Fibroblast of lung (primary cell): ENCODE measurements around the gene IKZF3. TPM values are rescaled to one million over a fixed set of nuclear protein-coding genes. Genes with fewer than 3 reads are reported as not detected.

Experiments
- DNase-seq, 2 donors: peaks; one replicate each; pipeline versions ENCODE4 v3.0.0 to v3.0.0-alpha.2; 2010; ENCODE audit warnings: low read depth in 2 of 2
- H2AFZ ChIP-seq: 2 replicates; pipeline ENCODE4 v1.5.1; 2012; ENCODE audit warnings: low read length, control low read depth, inconsistent platforms
- H3K27ac ChIP-seq: 2 replicates; pipeline ENCODE4 v1.5.1; 2011; ENCODE audit warnings: low read length, control low read depth; ENCODE audit not compliant: insufficient read depth
- H3K27me3 ChIP-seq: 2 replicates; pipeline ENCODE4 v1.5.1; 2011; ENCODE audit warnings: mild to moderate bottlenecking, low read length; ENCODE audit not compliant: control insufficient read depth, insufficient read depth
- H3K36me3 ChIP-seq: 2 replicates; pipeline ENCODE4 v1.5.1; 2011; ENCODE audit warnings: low read length; ENCODE audit not compliant: control insufficient read depth, insufficient read depth
- H3K4me1 ChIP-seq: 2 replicates; pipeline ENCODE4 v1.5.1; 2011; ENCODE audit warnings: low read length; ENCODE audit not compliant: control insufficient read depth, insufficient read depth; ENCODE audit errors: extremely low read depth
- H3K4me2 ChIP-seq: 2 replicates; pipeline ENCODE4 v1.5.1; 2011; ENCODE audit warnings: low read length, control low read depth; ENCODE audit not compliant: insufficient read depth; ENCODE audit errors: extremely low read depth
- H3K4me3 ChIP-seq, 4 experiments: fragments of 200-600 bp in 1 of 4; sonication (generic) in 1 of 4; replicated peaks in 1 of 4; 2 replicates each; pipeline ENCODE4 v1.5.1; 2011 to 2016; ENCODE audit warnings: low read length in 4 of 4, low read depth in 3 of 4, mild to moderate bottlenecking in 3 of 4, control low read depth in 2 of 4, inconsistent platforms in 1 of 4, mixed read lengths in 1 of 4; ENCODE audit not compliant: insufficient read depth in 1 of 4; ENCODE audit errors: control extremely low read depth in 1 of 4
- H3K79me2 ChIP-seq: 2 replicates; pipeline ENCODE4 v1.5.1; 2012; ENCODE audit warnings: mild to moderate bottlenecking, low read length, inconsistent platforms; ENCODE audit not compliant: control insufficient read depth, insufficient read depth
- H3K9ac ChIP-seq: 2 replicates; pipeline ENCODE4 v1.5.1; 2011; ENCODE audit warnings: mild to moderate bottlenecking, low read length, control low read depth; ENCODE audit not compliant: insufficient read depth
- H3K9me3 ChIP-seq: 2 replicates; pipeline ENCODE4 v1.5.1; 2012; ENCODE audit warnings: low read depth, low read length; ENCODE audit not compliant: control insufficient read depth, insufficient read depth
- H4K20me1 ChIP-seq: 2 replicates; pipeline ENCODE4 v1.5.1; 2011; ENCODE audit warnings: low read length; ENCODE audit not compliant: control insufficient read depth, insufficient read depth; ENCODE audit errors: extremely low read depth
- EZH2 ChIP-seq: IDR thresholded peaks from 2 replicates; pipeline ENCODE4 v1.5.1; 2012; ENCODE audit warnings: low read length, control low read depth, mild to moderate bottlenecking; ENCODE audit errors: missing control alignments
- polyA plus RNA-seq, 2 donors: library from polyadenylated mRNA; depleted of rRNA in 1 of 2; stranded (reverse) in 1 of 2; unstranded in 1 of 2; fragments of >200 nt; gene quantifications; 2 replicates each; pipeline ENCODE4 v1.2.1, GENCODE V29; 2011 to 2012; ENCODE audit warnings: missing spikeins in 1 of 2
- total RNA-seq: library from RNA; depleted of rRNA; stranded (reverse); fragments of >200 nt; gene quantifications from 2 replicates; pipeline ENCODE4 v1.2.1, GENCODE V29; 2014
- TF ChIP-seq, protein P1 (sequence below), 2 donors: IDR thresholded peaks in 1 of 2; conservative IDR thresholded peaks in 1 of 2; 1 replicate in 1 of 2; 2 replicates in 1 of 2; pipeline ENCODE4 v1.5.1; 2011 to 2012; ENCODE audit warnings: low read length in 2 of 2, control low read depth in 1 of 2, inconsistent platforms in 1 of 2, low read depth in 1 of 2, mild to moderate bottlenecking in 1 of 2

The IKZF3 gene
- total and polyA plus RNA-seq, 2 donors (not counting 1 experiment from before 2014, with no cell fraction given), result not detected

DNA sequence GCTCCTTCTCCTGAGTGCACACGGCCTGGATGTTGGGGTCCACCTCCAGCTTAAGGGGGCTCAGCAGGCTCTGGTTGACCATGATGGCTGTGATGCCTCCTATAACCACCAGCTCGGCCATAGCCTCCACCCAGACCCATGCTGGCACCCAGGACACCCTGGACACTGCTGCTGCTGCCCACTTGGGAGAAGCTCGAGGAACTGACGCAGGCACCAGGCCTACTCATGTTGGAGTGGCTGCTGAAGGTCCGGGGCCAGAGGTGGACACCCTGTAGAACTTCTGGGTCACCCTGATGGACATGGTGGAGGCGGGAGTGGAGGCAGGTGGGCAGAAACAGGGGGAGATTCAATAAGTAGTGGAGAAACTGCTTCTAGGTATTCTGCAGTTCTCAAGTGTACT is 28.0 kb downstream of the IKZF3 start:
- DNase-seq, result no peak
- no peaks in the 10 kb centered on the region for H3K79me2 ChIP-seq
- no peak overlapping the region for H3K27ac ChIP-seq
- no peaks in the 10 kb centered on the region for H3K27me3 ChIP-seq
- no peak overlapping the region for H2AFZ ChIP-seq
- H3K4me1 ChIP-seq, result no peaks in the 10 kb centered on the region
- no peak overlapping the region for H3K4me3 ChIP-seq
- TF ChIP-seq EZH2, result no peak
- TF ChIP-seq, protein P1, sequence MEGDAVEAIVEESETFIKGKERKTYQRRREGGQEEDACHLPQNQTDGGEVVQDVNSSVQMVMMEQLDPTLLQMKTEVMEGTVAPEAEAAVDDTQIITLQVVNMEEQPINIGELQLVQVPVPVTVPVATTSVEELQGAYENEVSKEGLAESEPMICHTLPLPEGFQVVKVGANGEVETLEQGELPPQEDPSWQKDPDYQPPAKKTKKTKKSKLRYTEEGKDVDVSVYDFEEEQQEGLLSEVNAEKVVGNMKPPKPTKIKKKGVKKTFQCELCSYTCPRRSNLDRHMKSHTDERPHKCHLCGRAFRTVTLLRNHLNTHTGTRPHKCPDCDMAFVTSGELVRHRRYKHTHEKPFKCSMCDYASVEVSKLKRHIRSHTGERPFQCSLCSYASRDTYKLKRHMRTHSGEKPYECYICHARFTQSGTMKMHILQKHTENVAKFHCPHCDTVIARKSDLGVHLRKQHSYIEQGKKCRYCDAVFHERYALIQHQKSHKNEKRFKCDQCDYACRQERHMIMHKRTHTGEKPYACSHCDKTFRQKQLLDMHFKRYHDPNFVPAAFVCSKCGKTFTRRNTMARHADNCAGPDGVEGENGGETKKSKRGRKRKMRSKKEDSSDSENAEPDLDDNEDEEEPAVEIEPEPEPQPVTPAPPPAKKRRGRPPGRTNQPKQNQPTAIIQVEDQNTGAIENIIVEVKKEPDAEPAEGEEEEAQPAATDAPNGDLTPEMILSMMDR (conservative IDR thresholded peaks at IDR 0.05 in 1 of 2, IDR thresholded peaks at IDR 0.05 in 1 of 2; ENCODE audit: low read depth in 1 of 2, low read length in 2 of 2), result no peak
- H3K36me3 ChIP-seq, result no peaks in the 10 kb centered on the region
- no peak overlapping the region for H3K9ac ChIP-seq
- no peaks in the 10 kb centered on the region for H3K9me3 ChIP-seq
- H4K20me1 ChIP-seq, result no peaks in the 10 kb centered on the region
- H3K4me2 ChIP-seq, result no peak overlapping the region

DNA sequence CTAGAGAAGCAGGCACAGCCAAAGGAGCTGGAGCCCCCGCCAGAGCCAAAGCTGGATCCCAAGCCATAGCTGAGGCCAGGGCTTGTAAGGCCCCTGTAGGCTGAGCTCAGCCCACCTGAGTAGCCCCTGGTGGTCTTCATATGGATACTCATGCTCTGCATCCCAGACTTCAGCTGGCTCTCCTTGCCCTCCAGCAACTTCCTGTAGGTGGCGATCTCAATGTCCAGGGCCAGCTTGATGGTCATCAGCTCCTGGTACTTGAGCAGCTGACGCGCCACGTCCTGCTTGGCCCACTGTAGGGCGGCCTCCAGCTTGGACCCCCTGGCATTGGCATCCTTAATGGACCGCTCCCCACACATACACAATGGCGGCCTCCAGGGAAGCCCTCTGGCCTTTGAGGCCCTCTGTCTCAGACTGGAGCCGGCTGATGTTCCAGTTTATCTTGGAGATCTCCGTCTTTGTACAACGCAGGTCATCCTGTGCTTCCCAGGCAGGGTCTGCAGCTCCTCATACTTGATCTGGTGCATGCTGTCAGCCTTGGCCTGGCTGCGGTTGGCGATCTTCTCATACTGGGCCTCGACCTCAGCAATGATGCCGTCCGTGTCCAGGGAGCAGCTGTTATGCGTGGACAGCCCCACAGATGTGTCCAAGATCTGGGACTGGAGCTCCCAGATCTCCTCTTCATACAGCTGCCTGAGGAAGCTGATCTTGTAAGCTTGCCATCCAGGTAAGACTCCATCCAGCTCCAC is 28.9 kb downstream of the IKZF3 start:
- no peak overlapping the region for H3K9ac ChIP-seq
- no peak overlapping the region for H2AFZ ChIP-seq
- H3K4me1 ChIP-seq, result no peaks in the 10 kb centered on the region
- no peaks in the 10 kb centered on the region for H3K36me3 ChIP-seq
- no peaks in the 10 kb centered on the region for H3K79me2 ChIP-seq
- no peak overlapping the region for H3K4me2 ChIP-seq
- no peak overlapping the region for H3K27ac ChIP-seq
- no peak for DNase-seq
- H3K4me3 ChIP-seq, result no peak overlapping the region
- no peaks in the 10 kb centered on the region for H3K27me3 ChIP-seq
- no peaks in the 10 kb centered on the region for H3K9me3 ChIP-seq
- no peak for TF ChIP-seq EZH2
- TF ChIP-seq, protein P1 (conservative IDR thresholded peaks at IDR 0.05 in 1 of 2, IDR thresholded peaks at IDR 0.05 in 1 of 2; ENCODE audit: low read depth in 1 of 2, low read length in 2 of 2), result no peak
- no peaks in the 10 kb centered on the region for H4K20me1 ChIP-seq

DNA sequence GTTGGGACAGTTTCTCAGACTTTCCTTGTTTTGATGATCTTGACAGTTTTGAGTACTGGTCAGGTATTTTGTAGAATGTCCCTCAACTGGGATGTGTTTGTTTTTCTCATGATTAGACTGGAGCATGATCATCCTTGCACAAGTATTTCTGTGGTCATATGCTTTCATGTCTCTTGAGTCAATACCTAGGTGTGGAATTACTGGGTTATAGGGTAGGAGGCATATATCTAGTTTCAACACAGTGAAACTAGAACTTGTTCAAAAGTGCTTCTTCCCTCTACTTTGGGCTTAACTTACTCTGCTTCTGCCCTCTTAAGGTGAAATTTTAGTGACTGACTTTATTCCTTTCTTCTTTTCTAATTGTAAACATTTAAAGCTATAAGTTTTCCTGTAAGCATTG is 30.1 kb downstream of the IKZF3 start:
- H3K27ac ChIP-seq, result no peak overlapping the region
- H4K20me1 ChIP-seq, result no peaks in the 10 kb centered on the region
- no peaks in the 10 kb centered on the region for H3K4me1 ChIP-seq
- H3K4me3 ChIP-seq, result no peak overlapping the region
- H2AFZ ChIP-seq, result no peak overlapping the region
- no peaks in the 10 kb centered on the region for H3K27me3 ChIP-seq
- no peaks in the 10 kb centered on the region for H3K36me3 ChIP-seq
- H3K79me2 ChIP-seq, result no peaks in the 10 kb centered on the region
- H3K9me3 ChIP-seq, result no peaks in the 10 kb centered on the region
- TF ChIP-seq EZH2, result no peak
- TF ChIP-seq, protein P1 (conservative IDR thresholded peaks at IDR 0.05 in 1 of 2, IDR thresholded peaks at IDR 0.05 in 1 of 2; ENCODE audit: low read depth in 1 of 2, low read length in 2 of 2), result no peak
- H3K4me2 ChIP-seq, result no peak overlapping the region
- no peak for DNase-seq
- H3K9ac ChIP-seq, result no peak overlapping the region
